HG03039 (cell line): ENCODE results near the gene GADD45B.
"Not testable (repeated sequence)": the region's sequence is repeated elsewhere in the genome, so short reads cannot be mapped to it uniquely, and the experiment has no call there.

Source experiments
- ATAC-seq: cut with Tn5 transposase; IDR thresholded peaks from one replicate; pipeline ENCODE4 v1.9.1; 2021; ENCODE audit warnings: mild to moderate bottlenecking, moderate library complexity; ENCODE audit not compliant: unreplicated experiment

Gene GADD45B

GRCh38 chr19:2487842-2488241, 11.9 kb downstream of the GADD45B start:
- no peak for ATAC-seq

GRCh38 chr19:2488405-2488941, 12.5 kb downstream of the GADD45B start:
- ATAC-seq: no peak

- no peak for ATAC-seq
Observed at GRCh38 chr19:2488942-2489731, 13.2 kb downstream of the GADD45B start.

DNA sequence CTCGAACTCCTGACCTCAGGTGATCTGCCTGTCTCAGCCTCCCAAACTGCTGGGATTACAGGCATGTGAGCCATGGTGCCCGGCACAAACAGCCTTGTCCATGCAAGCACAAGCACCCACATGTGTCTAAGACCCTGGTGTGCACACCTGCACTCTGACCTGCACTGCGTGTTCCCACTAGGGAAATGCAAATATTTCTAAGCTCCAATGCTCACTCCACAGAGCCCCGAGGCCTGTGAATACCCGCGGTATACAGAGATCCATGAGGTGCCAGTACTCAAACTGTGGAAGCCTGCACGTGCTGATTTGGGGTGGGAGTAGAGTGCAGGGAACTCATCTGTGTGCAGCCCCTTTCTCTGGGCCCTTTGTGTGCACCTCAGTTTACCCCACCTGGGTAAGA, 14.7 kb downstream of the GADD45B start:
- ATAC-seq: no peak

GRCh38 chr19:2491130-2491801, 15.3 kb downstream of the GADD45B start:
- ATAC-seq: no peak

DNA sequence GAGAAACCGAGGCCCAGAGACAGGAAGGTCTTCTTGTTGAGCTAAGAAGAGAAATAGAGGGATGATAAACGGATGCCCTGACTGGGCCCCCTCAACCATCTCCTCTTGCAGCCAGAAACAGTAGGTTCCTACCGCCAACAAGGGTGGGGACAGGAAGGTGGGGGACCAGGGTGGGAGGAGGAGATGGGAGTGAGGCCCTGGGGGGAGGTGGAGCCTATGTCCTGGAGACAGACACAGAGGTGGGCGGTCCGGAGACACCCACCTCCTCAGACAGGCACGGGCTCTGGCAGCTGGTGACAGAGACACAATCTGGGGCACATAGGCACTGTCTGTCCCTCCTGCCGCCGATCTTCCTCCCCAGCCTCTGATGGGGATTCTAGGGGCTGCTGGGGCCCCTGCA, 16.9 kb downstream of the GADD45B start:
- no peak for ATAC-seq

- ATAC-seq: not testable (repeated sequence)
Observed at GRCh38 chr19:2493448-2493847, 17.5 kb downstream of the GADD45B start.

DNA sequence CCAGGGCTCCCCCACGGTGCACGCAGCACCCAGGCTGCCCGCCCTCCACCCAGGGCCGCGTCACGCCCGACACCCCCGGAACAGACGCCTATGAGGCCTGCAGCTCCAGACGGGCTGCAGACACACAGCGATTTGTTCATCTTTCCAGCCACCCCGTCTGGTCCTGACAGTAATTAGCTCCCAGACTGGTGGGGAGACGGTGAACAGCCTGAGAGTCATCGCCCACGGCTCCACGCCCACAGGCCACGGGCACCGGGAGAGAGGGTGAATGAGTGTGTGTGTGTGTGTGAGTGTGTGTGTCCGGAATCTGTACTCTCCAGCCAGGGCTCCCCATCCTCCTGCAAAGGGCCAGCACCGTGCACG, 18.1 kb downstream of the GADD45B start:
- ATAC-seq: no peak

GRCh38 chr19:2494447-2495129, 18.7 kb downstream of the GADD45B start:
- ATAC-seq: no peak

- ATAC-seq: no peak
Observed at GRCh38 chr19:2495130-2495641, 19.3 kb downstream of the GADD45B start.

DNA sequence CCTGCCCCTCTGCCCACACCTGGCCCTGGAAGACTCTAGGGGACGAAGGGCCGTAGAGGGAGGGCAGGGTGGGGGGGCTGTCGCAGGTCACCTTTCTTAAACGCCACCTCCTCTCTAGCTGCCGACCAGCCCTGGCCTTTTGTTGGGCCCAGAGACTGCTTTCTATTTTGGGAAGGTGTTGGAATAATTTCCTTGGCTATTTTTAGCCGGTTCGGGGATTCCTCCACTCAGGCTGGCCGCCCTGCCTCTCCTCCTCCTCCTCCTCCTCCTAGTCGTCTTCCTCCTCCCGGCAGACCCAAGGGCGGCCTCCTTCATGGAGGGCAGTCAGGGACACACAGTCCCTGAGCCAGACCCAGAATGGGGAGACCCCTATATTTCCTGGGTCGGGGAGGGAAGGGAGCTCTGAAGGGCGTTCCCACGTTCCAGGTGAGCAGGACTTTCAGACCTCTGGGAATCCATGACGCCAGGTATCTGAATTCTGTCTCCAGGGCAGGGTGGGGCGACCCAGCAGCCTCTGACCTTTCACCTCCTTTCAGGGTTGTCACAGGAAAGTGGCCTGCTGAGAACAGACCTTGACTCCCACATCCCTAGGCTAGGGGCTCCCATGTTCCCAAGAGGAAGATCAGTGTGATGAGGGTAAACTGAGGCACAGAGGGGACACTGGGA, 19.9 kb downstream of the GADD45B start:
- no peak for ATAC-seq

DNA sequence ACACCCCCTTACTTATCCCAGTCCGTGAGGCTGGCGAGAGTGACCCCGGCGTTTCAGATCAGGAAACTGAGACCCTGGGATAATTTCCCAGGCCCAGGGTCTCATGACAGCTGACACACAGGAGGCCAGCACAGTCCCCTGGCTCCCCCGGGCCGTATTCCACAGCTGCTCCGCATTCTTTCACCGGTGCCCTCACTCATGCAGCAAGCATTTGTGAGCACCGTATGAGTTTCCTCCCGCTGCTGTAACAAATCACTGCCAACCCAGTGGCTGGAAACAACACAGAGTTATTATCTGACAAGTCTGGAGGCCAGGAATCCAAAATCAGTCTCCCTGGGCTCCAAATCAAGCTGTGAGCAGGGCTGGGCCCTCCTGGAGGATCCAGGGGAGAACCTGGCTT, 21.3 kb downstream of the GADD45B start:
- ATAC-seq: no peak

GRCh38 chr19:2500156-2500555, 24.2 kb downstream of the GADD45B start:
- ATAC-seq: no peak

DNA sequence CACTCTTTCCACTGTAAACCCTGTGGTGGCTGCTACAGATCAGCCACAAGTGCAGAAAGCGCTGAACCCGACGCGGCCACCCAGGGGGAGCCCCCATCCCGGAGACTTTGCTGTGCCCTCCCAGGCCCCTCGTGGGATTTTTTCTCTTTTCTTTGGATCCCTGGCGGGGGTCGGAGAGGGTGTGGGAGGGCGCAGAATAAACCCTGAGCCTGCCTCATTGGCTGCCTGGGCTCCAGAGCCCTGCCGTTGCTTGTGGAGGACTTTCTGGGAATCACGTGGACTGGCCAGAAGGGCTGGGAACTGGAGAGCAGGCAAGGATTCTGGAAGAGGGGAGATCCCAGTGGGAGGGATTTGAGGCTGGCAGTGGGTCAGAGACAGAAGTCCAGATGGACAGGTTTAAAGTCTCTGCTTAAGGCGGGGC, 24.9 kb downstream of the GADD45B start:
- no peak for ATAC-seq

DNA sequence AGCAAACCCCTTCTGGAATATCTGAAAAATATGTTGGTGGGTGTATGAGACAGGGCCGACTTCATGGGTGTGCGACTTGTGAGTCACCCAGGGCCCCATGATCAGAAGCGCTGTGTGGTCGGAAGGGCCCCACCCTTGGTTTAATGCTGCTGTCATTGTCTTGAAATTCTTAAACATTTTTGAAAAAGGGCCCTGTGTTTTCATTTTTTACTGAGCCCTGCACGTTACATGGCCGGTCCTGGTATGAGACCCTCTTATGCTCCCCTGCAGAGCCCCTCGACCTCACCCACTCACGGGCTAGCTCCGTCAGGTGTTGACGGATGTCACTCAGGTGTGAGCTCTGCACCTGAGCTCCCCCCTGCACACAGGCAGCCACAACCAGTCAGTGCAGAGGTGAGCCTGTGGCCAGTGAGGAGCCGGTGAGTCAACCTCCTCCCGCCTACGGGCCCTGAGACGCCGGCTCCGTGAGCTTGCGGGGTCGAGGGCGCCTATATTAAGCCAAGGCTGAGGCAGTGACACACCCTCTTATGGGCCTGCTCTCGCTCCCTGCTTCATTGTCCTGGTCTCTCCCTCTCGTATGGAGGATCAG, 27.7 kb downstream of the GADD45B start:
- no peak for ATAC-seq

DNA sequence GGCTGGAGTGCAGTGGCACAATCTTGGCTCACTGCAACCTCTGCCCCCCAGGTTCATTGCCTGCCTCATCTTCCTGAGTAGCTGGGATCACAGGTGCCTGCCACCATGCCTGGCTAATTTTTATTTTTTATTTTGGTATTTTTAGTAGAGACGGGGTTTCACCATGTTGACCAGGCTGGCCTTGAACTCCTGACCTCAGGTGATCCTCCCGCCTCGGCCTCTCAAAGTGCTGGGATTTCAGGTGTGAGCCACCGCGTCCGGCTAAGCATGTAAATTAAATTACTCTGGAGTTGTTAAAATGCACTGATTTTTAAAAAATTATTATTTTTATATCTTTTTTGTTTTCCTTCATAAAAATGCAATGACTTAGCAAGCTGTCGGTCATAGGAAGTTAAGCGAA, 30.7 kb downstream of the GADD45B start:
- ATAC-seq: not testable (repeated sequence)

DNA sequence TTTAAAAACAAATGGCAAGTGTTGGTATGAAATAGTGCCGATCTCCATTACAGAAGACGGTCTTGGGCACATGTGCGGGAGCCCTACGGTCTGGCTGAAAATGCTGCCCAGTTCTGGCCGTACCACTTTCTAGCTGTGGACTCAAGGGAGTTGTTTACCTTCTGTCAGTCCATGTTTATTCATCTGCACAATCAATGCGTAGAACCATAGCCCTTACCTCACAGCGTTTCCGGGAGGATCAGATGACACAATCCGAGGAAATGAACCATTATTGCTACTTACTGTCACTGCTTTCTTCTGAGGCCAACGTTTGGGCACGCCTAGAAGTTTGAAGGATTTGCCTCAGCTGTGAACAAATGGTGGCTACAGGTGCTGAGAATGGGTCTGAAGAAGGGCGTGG, 31.2 kb downstream of the GADD45B start:
- no peak for ATAC-seq

DNA sequence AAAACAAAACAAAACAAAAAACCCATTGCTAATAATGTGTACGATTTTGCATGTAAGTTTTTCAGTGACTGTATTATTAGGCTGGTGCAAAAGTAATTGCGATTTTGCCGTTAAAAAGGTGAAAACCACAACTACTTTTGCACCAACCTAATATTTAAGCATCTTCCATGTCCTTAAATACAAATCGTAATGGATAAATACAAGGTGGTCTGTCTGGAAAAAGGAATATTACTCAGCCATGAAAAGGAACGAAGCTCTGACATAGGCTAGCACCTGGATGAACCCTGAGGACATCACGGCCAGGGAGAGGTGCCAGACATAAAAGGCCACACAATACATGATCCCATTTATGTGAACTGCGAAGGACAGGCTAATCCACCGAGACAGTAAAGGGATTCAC, 33.2 kb downstream of the GADD45B start:
- ATAC-seq: no peak

DNA sequence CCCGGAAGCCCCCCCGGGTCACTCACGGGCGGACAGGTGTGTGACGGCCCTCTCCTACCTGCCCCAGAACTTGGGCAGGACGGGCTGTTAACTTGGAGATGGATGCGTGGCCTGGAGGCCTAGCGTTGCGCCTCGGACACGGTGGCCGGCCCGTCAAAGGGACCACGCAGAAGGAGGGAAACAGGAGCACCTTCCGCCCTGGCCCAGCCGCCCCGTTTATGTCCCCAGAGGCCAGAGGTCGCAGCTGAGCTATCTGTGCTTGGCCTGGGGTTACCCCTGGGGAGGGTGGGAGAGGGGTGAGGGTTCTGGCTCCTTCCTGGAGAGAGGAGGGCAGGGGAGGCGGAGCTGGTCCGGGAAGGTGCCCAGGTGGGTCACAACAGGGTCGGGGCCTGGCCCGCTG, 35.6 kb downstream of the GADD45B start:
- no peak for ATAC-seq

DNA sequence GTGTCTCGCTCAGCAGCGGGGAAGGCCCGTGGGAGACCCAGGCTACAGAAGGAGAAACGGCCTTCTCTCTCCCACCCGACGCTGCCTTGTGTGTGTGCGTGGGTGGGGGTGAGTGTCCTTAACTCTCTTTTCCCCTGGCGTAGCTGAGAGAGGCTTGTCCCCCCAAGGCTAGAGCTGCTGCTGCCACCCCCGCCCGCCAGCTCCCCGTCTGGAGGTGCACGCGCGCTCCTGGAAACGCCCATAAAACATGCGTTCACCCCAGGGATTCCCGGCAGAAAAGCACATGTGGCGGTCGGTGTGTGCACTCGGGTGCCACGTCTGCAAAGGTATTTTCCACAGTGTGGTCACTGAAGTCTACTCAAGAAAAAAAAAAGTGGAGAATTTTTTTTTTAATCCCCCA, 36.1 kb downstream of the GADD45B start:
- no peak for ATAC-seq
